GM18508 (cell line): ENCODE results near the gene ZNF528.

Experiments used
- ATAC-seq: cut with Tn5 transposase; IDR thresholded peaks from one replicate; pipeline ENCODE4 v1.9.1; 2021; ENCODE audit warnings: moderate number of reproducible peaks; ENCODE audit not compliant: insufficient read depth, unreplicated experiment

ZNF528 gene

GRCh38 chr19:52397310-52398080, at the start of gene ZNF528:
ZNF528 (plus strand) TSS chr19:52397849; CDS start chr19:52402014, 4,165 bp downstream.
- peak; percentile 58 for ATAC-seq

DNA sequence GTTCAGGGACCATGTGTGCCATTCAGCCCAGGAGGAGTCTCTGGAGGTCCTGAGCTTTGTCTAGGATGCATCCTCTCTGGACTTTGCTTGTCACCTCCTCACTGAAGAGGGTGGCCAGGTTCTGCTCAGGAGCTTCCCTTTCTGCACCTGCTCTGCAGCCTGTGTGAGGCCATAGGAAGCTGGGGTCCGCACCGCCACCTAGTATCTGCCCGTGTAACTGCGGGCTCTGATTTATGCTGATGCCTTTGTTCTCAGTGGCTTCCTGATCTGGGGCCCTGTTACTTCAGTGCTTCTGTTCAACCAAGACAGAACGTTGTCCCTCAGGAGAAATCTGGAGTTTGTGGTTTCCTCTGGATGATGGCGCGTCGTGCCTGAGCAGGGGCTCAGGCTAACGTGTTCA, 46.1 kb upstream of the ZNF528 start:
- no peak for ATAC-seq

DNA sequence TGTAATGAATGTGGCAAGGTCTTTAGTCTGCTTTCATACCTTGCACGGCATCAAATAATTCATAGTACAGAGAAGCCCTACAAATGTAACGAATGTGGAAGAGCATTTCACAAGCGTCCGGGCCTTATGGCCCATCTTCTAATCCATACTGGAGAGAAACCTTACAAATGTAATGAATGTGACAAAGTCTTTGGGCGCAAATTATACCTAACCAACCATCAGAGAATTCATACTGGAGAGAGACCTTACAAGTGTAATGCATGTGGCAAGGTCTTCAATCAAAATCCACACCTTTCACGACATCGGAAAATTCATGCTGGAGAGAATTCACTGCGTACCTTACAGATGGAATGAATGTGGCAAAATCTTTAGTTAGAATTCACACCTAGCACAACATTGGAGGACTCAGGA, 31.2 kb upstream of the ZNF528 start:
- no peak for ATAC-seq

- ATAC-seq: no peak
Observed at GRCh38 chr19:52369559-52370340, 27.9 kb upstream of the ZNF528 start, which contains the start of gene ZNF880. ZNF880 (plus strand) TSS chr19:52369923; CDS start chr19:52369966, 43 bp downstream.

GRCh38 chr19:52370341-52370710, 27.3 kb upstream of the ZNF528 start:
- no peak for ATAC-seq

DNA sequence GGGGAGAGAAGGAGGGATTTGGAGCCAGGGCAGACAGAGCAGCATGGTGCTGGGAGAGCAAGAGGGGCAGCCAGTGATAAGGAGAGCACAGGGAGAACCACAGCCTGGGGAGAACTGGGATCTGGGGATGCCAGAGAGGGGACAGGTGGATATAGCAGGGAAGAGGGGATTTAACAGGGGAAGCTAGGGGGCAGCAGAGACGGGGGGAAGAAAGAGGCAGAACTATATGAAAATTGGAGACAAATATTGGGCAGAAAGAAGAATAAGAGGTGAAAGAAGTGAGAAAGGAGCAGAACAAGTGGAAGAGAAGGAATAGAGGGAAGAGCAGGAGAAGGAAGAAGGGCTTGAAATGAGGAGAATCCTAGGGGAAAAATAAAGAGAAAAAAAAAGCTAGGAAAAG, 6.5 kb upstream of the ZNF528 start:
- ATAC-seq: no peak

DNA sequence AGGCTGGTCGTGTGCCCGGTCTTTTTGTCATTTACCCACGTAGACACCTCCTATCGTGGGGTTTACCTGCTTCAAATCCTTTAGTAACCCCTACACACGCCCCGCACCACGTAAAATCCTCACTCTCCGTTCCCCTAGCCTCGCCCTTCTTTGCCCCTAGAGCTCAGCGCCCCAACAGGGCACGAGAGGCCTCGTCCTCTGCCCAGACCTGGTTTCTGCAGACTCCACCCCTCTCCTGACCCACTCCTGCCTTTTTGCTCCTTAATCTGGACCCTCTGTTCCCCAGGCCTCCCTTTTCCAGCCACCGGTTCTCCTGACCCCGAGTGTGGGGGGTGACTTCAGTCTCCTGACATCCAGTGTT, 412 bp downstream of the ZNF528 start:
- ATAC-seq: no peak

GRCh38 chr19:52410276-52410675, 12.6 kb downstream of the ZNF528 start:
- ATAC-seq: no peak

DNA sequence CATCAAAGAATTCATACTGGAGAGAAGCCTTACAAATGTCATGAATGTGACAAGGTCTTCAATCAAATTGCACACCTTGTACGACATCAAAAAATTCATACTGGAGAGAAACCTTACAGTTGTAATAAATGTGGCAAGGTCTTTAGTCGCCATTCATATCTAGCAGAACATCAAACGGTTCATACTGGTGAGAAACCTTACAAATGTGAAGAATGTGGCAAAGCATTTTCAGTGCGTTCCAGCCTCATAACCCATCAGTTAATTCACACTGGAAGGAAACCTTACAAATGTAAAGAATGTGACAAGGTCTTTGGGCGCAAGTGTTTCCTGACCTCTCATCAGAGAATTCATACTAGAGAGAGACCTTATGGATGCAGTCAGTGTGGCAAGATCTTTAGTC, 18.1 kb downstream of the ZNF528 start:
- ATAC-seq: no peak

DNA sequence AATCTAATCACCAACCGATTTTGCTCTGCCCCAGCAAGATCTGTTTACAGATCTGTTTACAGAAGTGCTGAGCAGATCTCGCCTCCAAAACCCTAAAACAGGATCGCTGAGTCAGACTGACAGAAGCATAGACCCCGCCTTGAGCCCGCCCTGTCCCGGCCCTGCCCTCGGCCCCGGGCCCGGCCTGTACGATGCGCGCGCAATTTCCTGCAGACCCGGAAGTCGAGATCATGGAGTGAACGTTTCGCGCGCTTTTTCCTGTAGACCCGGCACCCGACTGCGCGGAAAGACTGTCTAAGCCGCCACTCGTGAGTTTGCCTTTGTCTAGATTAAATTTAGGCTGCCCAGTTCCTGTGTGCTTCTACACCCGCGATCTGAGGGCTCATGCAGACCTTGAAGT, 31.3 kb downstream of the ZNF528 start, which contains the start of gene ZNF534:
ZNF534 (plus strand) TSS at position 212 of the 400 bp plus-strand sequence. CDS start 2,327 bp downstream, outside the sequence.
- ATAC-seq: no peak

DNA sequence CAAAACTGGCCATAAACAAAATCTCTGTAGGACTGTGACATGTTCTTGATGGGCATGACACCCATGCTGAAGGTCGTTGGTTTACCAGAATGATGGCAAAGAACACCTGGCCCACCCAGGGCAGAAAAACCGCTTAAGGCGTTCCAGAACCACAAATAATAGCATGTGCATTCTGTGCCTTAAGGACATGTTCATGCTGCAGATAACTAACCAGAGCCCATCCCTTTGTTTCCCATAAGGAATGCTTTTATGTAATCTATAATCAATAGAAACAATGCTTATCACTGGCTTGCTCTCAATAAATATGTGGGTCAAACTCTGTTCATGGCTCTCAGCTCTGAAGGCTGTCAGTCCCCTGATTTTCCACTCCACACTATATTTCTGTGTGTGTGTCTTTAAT, 44.5 kb downstream of the ZNF528 start:
- ATAC-seq: no peak

GRCh38 chr19:52444506-52444905, 46.9 kb downstream of the ZNF528 start:
- ATAC-seq: no peak

DNA sequence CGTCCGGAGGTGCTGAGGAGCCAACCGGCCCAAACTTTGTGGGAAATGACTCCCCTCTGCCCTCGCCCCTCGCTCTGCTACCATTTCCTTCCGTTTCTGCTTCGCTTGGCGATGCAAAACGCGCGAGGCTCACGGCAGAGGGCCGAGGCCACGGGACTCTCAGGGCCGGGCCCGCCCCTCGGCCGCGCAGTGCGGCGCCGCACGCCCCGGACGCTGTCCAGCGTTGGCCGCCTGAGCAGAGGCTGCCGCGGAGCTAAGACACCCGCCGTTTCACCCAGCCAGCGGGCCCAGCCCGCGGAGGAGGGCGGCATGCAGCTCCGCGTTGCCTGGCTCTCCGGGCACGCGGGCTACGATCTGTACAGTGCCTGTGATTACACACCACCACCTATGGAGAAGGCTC, 53.6 kb downstream of the ZNF528 start:
- ATAC-seq: no peak

GRCh38 chr19:52453324-52454094, 55.9 kb downstream of the ZNF528 start, which contains the start of gene ZNF578:
ZNF578 (plus strand) TSS chr19:52453553; CDS start chr19:52501846, 48,293 bp downstream.
- ATAC-seq: no peak

DNA sequence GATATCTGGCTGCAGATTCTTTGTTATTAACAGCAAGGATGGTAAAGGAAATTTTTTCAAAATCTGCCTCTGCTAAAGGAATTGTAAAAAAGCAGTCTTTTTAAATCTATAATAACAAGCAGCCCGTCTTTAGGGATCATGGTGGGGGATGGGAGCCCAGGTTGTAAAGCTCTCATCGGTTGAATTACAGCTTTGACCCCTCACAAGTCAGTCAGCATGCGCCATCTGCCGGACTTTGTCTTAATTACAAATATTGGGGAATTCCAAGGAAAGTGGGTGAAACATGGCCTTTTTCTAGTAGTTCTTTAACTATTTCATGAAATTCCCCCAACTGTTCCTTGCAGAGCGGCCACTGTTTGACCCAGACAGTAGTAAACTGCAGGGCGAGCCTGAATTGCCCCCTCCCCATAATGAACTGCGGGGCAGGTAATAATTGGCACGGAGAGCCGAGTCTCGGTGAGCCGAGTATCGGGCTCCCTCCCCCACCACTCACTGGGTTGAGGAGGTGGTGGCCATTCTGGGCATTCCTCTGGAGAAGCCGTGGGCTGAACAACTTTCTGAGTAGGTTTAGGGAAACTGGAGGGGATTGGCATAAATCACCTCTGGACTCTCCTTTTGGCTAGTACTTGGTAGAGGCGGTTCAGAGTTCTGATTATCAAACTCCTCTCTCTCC, 67.3 kb downstream of the ZNF528 start:
- no peak for ATAC-seq
